HepG2 (cell line): ENCODE data around the gene CARMIL3. TPM values are rescaled to one million over a fixed set of nuclear protein-coding genes. Genes with fewer than 3 reads are reported as not detected.

Source experiments
- ATM ChIP-seq: fragments of 450-650 bp; IDR thresholded peaks from 2 replicates; pipeline ENCODE4 v1.7.1; 2017; ENCODE audit warnings: mild to moderate bottlenecking, borderline replicate concordance
- CBX2 ChIP-seq, 2 experiments: fragments of 200-600 bp in 1 of 2; sonication (generic); formaldehyde crosslinking in 1 of 2; IDR thresholded peaks; 2 replicates each; pipeline versions ENCODE4 v1.7.0 to v1.8.1; 2018 to 2022; ENCODE audit warnings: low read depth in 2 of 2, low read length in 1 of 2, mild to moderate bottlenecking in 1 of 2, missing genetic modification reagents in 1 of 2
- CENPT ChIP-seq: sonication (generic); formaldehyde crosslinking; IDR thresholded peaks from 2 replicates; pipeline ENCODE4 v1.8.0; 2022; ENCODE audit warnings: low read depth, mild to moderate bottlenecking, moderate library complexity, missing genetic modification reagents
- FOXP1 ChIP-seq, 2 experiments: fragments of 450-650 bp in 1 of 2; IDR thresholded peaks; 2 replicates each; pipeline ENCODE4 v1.6.1; 2017 to 2018; ENCODE audit warnings: antibody characterized with exemption in 1 of 2
- HNRNPUL1 ChIP-seq: fragments of 200-400 bp; formaldehyde crosslinking; IDR thresholded peaks from 2 replicates; pipeline ENCODE4 v1.6.1; 2017; ENCODE audit warnings: low read depth, mild to moderate bottlenecking, low read length, moderate library complexity
- KAT8 ChIP-seq: IDR thresholded peaks from 2 replicates; pipeline ENCODE4 v1.6.1; 2016; ENCODE audit warnings: missing genetic modification reagents, missing compliant biosample characterization
- NFIC ChIP-seq: IDR thresholded peaks from 2 replicates; pipeline ENCODE4 v1.6.1; 2012; ENCODE audit warnings: mild to moderate bottlenecking, low read length, inconsistent platforms
- NFYB ChIP-seq: sonication (generic); formaldehyde crosslinking; IDR thresholded peaks from 2 replicates; pipeline ENCODE4 v1.4.0; 2020; ENCODE audit warnings: missing genetic modification reagents
- PRPF4 ChIP-seq: fragments of 200-400 bp; formaldehyde crosslinking; IDR thresholded peaks from 2 replicates; pipeline ENCODE4 v1.6.1; 2016; ENCODE audit warnings: low read length, low read depth; ENCODE audit not compliant: poor library complexity, severe bottlenecking
- RBFOX2 ChIP-seq: fragments of 200-400 bp; formaldehyde crosslinking; IDR thresholded peaks from 2 replicates; pipeline ENCODE4 v1.6.1; 2017; ENCODE audit warnings: low read depth, mild to moderate bottlenecking, low read length
- SMARCC2 ChIP-seq: fragments of 450-650 bp; IDR thresholded peaks from 2 replicates; pipeline ENCODE4 v1.6.1; 2017; ENCODE audit warnings: antibody characterized with exemption, mild to moderate bottlenecking
- ZBTB1 ChIP-seq: sonication (generic); formaldehyde crosslinking; IDR thresholded peaks from 2 replicates; pipeline ENCODE4 v1.4.0; 2020; ENCODE audit warnings: missing genetic modification reagents, borderline replicate concordance
- ZNF777 ChIP-seq: sonication (generic); formaldehyde crosslinking; IDR thresholded peaks from 2 replicates; pipeline ENCODE4 v1.4.0; 2020; ENCODE audit warnings: missing genetic modification reagents
- ZNF841 ChIP-seq: sonication (generic); formaldehyde crosslinking; IDR thresholded peaks from 2 replicates; pipeline ENCODE4 v1.8.1; 2023; ENCODE audit warnings: missing genetic modification reagents, borderline replicate concordance
- polyA plus RNA-seq, 8 experiments: library from polyadenylated mRNA; depleted of rRNA in 3 of 8; stranded (reverse) in 7 of 8; unstranded in 1 of 8; fragments of >200 nt; fragmentation: Illumina TruSeq in 4 of 8; extraction: Trizol in 4 of 8; gene quantifications; 2 replicates each; pipeline versions ENCODE4 v1.2.1 to v1.2.3, GENCODE V29; 2011 to 2016; ENCODE audit warnings: low read depth in 4 of 8, missing spikeins in 1 of 8, mixed read lengths in 1 of 8; ENCODE audit not compliant: insufficient read depth in 1 of 8
- total RNA-seq, 5 experiments: library from RNA; depleted of rRNA; stranded (reverse); fragments of >200 nt; fragmentation: Illumina TruSeq; extraction: Trizol; gene quantifications; 2 replicates each; pipeline ENCODE4 v1.2.3, GENCODE V29; 2016; ENCODE audit warnings: low read depth in 1 of 5
- TF ChIP-seq, protein P1 (sequence below): sonication (generic); formaldehyde crosslinking; IDR thresholded peaks from 2 replicates; pipeline ENCODE4 v1.4.0; 2020; ENCODE audit warnings: missing genetic modification reagents
- TF ChIP-seq, protein P2 (sequence below): sonication (generic); IDR thresholded peaks from 2 replicates; pipeline ENCODE4 v1.6.1; 2016; ENCODE audit warnings: low read depth, borderline replicate concordance
- TF ChIP-seq, protein P3 (sequence below): IDR thresholded peaks from 2 replicates; pipeline ENCODE4 v1.6.1; 2016; ENCODE audit warnings: mild to moderate bottlenecking
- TF ChIP-seq, protein P4 (sequence below): IDR thresholded peaks from 2 replicates; pipeline ENCODE4 v1.6.1; 2016; ENCODE audit warnings: missing genetic modification reagents, missing compliant biosample characterization

The CARMIL3 gene
- total and polyA plus RNA-seq, 2 of the 13 experiments (the other 11 are each of a cell fraction or from before 2014, with no cell fraction given): 0.27 to 0.55 TPM

DNA sequence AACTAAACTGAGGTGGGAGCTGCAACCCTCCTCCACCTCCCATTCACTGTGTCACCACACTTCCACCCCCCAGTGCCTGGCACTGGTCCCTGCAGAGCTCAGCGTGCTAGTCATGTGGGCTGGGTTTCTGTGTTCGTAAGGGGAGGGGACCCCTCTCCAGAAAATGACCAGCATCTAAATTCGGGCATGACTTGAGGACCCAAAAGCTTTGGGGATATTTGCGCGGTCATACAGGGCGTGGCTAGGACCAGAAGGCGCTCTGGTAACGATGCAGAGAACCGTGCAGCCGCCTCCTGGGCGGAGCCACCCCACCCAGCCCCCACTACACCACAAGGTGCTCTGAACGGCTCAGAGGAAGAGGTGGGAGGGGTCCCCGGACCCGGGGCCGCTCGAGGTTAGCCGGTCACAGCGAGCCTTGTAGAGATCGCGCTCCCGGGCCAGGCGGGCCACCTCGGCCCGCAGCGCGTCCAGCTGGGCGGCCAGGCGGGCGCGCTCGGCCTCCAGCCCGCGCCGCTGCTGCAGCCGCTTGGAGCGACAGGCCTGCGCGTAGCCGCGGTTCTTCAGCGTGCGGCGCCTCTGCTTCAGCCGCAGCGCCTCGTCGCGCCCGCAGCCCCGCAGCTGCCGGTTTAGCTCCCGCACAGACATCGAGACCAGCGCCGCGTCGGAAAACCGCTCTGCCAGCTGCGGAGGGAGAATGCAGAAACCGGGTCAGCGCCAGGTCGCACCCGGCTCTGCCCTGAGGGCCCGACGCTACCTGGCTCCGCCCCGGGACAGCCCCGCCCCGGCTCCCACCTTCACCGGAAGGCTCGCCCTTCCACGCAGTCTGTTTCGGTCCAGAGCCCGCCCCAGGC, 29.3 kb downstream of the CARMIL3 start (continued):
- TF ChIP-seq, protein P1, sequence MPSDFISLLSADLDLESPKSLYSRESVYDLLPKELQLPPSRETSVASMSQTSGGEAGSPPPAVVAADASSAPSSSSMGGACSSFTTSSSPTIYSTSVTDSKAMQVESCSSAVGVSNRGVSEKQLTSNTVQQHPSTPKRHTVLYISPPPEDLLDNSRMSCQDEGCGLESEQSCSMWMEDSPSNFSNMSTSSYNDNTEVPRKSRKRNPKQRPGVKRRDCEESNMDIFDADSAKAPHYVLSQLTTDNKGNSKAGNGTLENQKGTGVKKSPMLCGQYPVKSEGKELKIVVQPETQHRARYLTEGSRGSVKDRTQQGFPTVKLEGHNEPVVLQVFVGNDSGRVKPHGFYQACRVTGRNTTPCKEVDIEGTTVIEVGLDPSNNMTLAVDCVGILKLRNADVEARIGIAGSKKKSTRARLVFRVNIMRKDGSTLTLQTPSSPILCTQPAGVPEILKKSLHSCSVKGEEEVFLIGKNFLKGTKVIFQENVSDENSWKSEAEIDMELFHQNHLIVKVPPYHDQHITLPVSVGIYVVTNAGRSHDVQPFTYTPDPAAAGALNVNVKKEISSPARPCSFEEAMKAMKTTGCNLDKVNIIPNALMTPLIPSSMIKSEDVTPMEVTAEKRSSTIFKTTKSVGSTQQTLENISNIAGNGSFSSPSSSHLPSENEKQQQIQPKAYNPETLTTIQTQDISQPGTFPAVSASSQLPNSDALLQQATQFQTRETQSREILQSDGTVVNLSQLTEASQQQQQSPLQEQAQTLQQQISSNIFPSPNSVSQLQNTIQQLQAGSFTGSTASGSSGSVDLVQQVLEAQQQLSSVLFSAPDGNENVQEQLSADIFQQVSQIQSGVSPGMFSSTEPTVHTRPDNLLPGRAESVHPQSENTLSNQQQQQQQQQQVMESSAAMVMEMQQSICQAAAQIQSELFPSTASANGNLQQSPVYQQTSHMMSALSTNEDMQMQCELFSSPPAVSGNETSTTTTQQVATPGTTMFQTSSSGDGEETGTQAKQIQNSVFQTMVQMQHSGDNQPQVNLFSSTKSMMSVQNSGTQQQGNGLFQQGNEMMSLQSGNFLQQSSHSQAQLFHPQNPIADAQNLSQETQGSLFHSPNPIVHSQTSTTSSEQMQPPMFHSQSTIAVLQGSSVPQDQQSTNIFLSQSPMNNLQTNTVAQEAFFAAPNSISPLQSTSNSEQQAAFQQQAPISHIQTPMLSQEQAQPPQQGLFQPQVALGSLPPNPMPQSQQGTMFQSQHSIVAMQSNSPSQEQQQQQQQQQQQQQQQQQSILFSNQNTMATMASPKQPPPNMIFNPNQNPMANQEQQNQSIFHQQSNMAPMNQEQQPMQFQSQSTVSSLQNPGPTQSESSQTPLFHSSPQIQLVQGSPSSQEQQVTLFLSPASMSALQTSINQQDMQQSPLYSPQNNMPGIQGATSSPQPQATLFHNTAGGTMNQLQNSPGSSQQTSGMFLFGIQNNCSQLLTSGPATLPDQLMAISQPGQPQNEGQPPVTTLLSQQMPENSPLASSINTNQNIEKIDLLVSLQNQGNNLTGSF: peak; percentile 16; the same call in 1 of the 2 replicates
- TF ChIP-seq KAT8 (CRISPR knock-in tag) (peak; percentile 67), RBFOX2 (peak; percentile 83), ZBTB1 (CRISPR knock-in tag) (0 out of 2 replicates have a peak, but pooled peaks have one; percentile 46), CENPT (CRISPR knock-in tag) (no peak; the same call in 1 of the 2 replicates), ZNF777 (CRISPR knock-in tag) (peak; percentile 94), NFIC (no peak), ATM (no peak), SMARCC2 (no peak), ZNF841 (CRISPR knock-in tag) (no peak), CBX2 (IDR thresholded peaks at IDR 0.05; ENCODE audit: low read depth, low read length) (no peak), CBX2 (CRISPR knock-in tag; IDR thresholded peaks at IDR 0.05; ENCODE audit: low read depth) (peak; percentile 98; the same call in 1 of the 2 replicates), NFYB (0 out of 2 replicates have a peak, but pooled peaks have one; percentile 43), HNRNPUL1 (no peak), PRPF4 (no peak), FOXP1 (IDR thresholded peaks at IDR 0.05) (no peak), FOXP1 (CRISPR knock-in tag; IDR thresholded peaks at IDR 0.05) (no peak)
- TF ChIP-seq, protein P2, sequence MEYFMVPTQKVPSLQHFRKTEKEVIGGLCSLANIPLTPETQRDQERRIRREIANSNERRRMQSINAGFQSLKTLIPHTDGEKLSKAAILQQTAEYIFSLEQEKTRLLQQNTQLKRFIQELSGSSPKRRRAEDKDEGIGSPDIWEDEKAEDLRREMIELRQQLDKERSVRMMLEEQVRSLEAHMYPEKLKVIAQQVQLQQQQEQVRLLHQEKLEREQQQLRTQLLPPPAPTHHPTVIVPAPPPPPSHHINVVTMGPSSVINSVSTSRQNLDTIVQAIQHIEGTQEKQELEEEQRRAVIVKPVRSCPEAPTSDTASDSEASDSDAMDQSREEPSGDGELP: no peak
- TF ChIP-seq, protein P3, sequence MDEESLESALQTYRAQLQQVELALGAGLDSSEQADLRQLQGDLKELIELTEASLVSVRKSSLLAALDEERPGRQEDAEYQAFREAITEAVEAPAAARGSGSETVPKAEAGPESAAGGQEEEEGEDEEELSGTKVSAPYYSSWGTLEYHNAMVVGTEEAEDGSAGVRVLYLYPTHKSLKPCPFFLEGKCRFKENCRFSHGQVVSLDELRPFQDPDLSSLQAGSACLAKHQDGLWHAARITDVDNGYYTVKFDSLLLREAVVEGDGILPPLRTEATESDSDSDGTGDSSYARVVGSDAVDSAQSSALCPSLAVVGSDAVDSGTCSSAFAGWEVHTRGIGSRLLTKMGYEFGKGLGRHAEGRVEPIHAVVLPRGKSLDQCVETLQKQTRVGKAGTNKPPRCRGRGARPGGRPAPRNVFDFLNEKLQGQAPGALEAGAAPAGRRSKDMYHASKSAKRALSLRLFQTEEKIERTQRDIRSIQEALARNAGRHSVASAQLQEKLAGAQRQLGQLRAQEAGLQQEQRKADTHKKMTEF (CRISPR knock-in tag): peak; percentile 56; the same call in 1 of the 2 replicates
- TF ChIP-seq, protein P4, sequence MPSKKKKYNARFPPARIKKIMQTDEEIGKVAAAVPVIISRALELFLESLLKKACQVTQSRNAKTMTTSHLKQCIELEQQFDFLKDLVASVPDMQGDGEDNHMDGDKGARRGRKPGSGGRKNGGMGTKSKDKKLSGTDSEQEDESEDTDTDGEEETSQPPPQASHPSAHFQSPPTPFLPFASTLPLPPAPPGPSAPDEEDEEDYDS (CRISPR knock-in tag): no peak
